ENCODE measurements around the gene TRIO. TPM values are rescaled to one million over a fixed set of nuclear protein-coding genes. Genes with fewer than 3 reads are reported as not detected.

Gene TRIO
- total and polyA plus RNA-seq, 8 donors, result 84.4 to 151 (median 93.7) TPM

- peaks cover 0 to 16% of the 10 kb centered on the region in 2 donors for H3K36me3 ChIP-seq
- intact Hi-C loops (cut with DNase I), result loop anchor here in 1 of 2 donors (10.0 kb wide), 2 partner anchors 162 to 272 kb away; no protein-coding TSS in a partner anchor
- H3K4me3 ChIP-seq, result no peak overlapping the region
- H3K9me3 ChIP-seq, result no peaks in the 10 kb centered on the region
- no peak for TF ChIP-seq CTCF (IDR thresholded peaks at IDR 0.05)
- no peak overlapping the region for H3K27ac ChIP-seq
- no peaks in the 10 kb centered on the region for H3K4me1 ChIP-seq
- ATAC-seq (no peak), DNase-seq (no peak)
- H3K27me3 ChIP-seq, result no peaks in the 10 kb centered on the region
Measured at GRCh38 chr5:14276380-14276779, 133.2 kb downstream of the TRIO start.

GRCh38 chr5:14277385-14278320, 134.5 kb downstream of the TRIO start:
- no peaks in the 10 kb centered on the region for H3K4me1 ChIP-seq
- H3K36me3 ChIP-seq, result peaks cover 0 to 19% of the 10 kb centered on the region in 2 donors
- no peak overlapping the region for H3K4me3 ChIP-seq
- H3K27me3 ChIP-seq, result no peaks in the 10 kb centered on the region
- DNase-seq, result no peak
- H3K9me3 ChIP-seq, result no peaks in the 10 kb centered on the region
- H3K27ac ChIP-seq, result no peak overlapping the region
- intact Hi-C loops (cut with DNase I), result loop anchor here in 1 of 2 donors (10.0 kb wide), 2 partner anchors 163 to 273 kb away; no protein-coding TSS in a partner anchor
- ATAC-seq, result no peak
- no peak for TF ChIP-seq CTCF (IDR thresholded peaks at IDR 0.05)

GRCh38 chr5:14280294-14280854, 137.2 kb downstream of the TRIO start:
- no peak for TF ChIP-seq CTCF (IDR thresholded peaks at IDR 0.05)
- ATAC-seq (no peak), DNase-seq (no peak)
- H3K4me3 ChIP-seq, result no peak overlapping the region
- H3K9me3 ChIP-seq, result no peaks in the 10 kb centered on the region
- H3K36me3 ChIP-seq, result peaks cover 0 to 19% of the 10 kb centered on the region in 2 donors
- no peaks in the 10 kb centered on the region for H3K4me1 ChIP-seq
- intact Hi-C loops (cut with DNase I), result no loop called here
- H3K27ac ChIP-seq, result no peak overlapping the region
- no peaks in the 10 kb centered on the region for H3K27me3 ChIP-seq

- no peaks in the 10 kb centered on the region for H3K9me3 ChIP-seq
- intact Hi-C loops (cut with DNase I), result no loop called here
- H3K27ac ChIP-seq, result no peak overlapping the region
- H3K36me3 ChIP-seq, result peaks cover 0 to 23% of the 10 kb centered on the region in 2 donors
- H3K27me3 ChIP-seq, result no peaks in the 10 kb centered on the region
- TF ChIP-seq CTCF (IDR thresholded peaks at IDR 0.05), result no peak
- ATAC-seq, result no peak
- no peak overlapping the region for H3K4me3 ChIP-seq
- no peak for DNase-seq
- H3K4me1 ChIP-seq, result no peaks in the 10 kb centered on the region
Measured at GRCh38 chr5:14281746-14282181, 138.6 kb downstream of the TRIO start.

- TF ChIP-seq CTCF (IDR thresholded peaks at IDR 0.05), result no peak
- no peak overlapping the region for H3K27ac ChIP-seq
- no peaks in the 10 kb centered on the region for H3K9me3 ChIP-seq
- no peaks in the 10 kb centered on the region for H3K4me1 ChIP-seq
- H3K36me3 ChIP-seq, result peaks cover 0 to 31% of the 10 kb centered on the region in 2 donors
- no peak overlapping the region for H3K4me3 ChIP-seq
- no peak for ATAC-seq
- intact Hi-C loops (cut with DNase I), result no loop called here
- H3K27me3 ChIP-seq, result no peaks in the 10 kb centered on the region
- DNase-seq, result no peak
Measured at GRCh38 chr5:14283139-14283538, 140.0 kb downstream of the TRIO start.

Measured in left lung (tissue), 10 donors.